GM18907 (cell line): ENCODE data around the gene RFC5.
"Not testable (repeated sequence)": the region's sequence is repeated elsewhere in the genome, so short reads cannot be mapped to it uniquely, and the experiment has no call there.

ENCODE experiments used
- ATAC-seq: cut with Tn5 transposase; IDR thresholded peaks from one replicate; pipeline ENCODE4 v1.9.1; 2021; ENCODE audit warnings: mild to moderate bottlenecking, moderate library complexity; ENCODE audit not compliant: unreplicated experiment

RFC5 gene

DNA sequence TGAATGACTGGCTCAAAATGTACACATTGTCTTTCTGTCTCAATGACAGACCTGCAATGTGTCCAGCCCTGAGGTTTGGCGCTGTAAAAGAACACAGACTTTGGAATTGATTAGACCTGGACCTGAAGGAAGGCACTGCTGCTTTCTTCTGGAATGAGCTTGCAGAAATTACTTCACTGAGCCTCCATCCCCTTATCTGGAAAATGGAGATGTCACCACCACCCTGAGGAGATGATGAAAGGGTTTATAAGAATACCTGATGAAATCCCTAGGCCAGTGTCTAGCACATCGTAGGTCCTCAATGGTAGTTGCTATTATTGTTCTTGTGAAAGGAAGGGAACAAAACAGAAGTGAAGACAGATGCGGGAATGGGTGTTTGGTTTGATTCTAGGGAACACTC is 54.1 kb downstream of the RFC5 start:
- ATAC-seq, result no peak

DNA sequence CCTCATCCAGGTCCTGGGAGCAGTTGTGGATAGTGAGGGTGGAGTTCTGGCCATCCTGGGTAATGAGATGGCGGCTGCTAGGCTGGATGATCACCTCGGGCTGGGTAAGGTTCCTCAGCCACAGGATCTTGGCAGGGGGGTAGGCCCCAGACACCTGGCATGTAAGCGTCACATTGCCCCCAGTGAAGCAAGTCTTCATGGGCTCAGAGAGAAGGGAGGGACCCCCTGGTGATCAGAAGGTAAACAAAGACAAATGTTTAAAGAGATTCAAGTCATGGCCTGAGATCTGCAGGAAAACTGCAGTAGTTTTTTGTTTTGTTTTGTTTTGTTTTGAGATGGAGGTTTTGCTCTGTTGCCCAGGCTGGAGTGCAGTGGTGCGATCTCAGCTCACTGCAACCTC is 57.3 kb downstream of the RFC5 start:
- no peak for ATAC-seq

DNA sequence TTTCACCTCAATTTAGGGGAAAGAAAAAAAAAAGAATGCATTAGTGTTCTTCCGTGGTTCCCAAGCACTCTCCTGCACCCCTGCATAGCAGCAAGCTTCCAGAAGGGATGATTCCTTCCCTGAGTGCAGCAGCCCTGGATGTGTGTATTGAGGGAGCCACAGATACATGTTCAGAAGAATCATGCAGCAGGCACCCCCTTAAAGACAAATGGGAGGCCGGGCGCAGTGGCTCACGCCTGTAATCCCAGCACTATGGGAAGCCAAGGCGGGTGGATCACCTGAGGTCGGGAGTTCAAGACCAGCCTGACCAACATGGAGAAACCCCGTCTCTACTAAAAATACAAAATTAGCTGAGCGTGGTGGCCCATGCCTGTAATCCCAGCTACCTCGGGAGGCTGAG is 65.0 kb downstream of the RFC5 start:
- ATAC-seq, result not testable (repeated sequence)
